Measurements from ENCODE around the gene PTGES2.
A peak's percentile ranks its signal among the peaks of the same experiment; 100 is the strongest.

PTGES2 gene

DNA sequence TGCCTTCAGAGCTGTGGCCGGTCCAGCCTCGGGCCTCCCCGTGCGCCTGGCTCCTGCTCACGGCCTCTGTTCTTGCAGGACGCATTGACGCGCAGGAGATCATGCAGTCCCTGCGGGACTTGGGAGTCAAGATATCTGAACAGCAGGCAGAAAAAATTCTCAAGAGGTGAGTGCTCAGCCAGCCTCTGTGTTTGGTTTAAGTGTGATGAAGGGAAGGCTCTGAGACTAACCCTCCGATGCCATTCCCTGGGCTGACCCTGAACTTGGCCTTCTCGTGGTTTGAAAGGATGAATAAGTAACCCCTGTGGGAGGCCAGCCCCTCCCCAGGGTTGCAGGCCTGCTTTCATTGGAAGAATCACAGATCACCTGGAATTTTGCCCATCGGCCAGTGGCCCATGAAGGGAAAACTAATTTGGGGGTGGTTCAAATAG, 26.3 kb downstream of the PTGES2 start:
- no peak overlapping the region; the same call in 1 of the 2 replicates for H3K27ac ChIP-seq
- no peak for TF ChIP-seq ZFX (IDR thresholded peaks at IDR 0.05)
- TF ChIP-seq, protein P1, sequence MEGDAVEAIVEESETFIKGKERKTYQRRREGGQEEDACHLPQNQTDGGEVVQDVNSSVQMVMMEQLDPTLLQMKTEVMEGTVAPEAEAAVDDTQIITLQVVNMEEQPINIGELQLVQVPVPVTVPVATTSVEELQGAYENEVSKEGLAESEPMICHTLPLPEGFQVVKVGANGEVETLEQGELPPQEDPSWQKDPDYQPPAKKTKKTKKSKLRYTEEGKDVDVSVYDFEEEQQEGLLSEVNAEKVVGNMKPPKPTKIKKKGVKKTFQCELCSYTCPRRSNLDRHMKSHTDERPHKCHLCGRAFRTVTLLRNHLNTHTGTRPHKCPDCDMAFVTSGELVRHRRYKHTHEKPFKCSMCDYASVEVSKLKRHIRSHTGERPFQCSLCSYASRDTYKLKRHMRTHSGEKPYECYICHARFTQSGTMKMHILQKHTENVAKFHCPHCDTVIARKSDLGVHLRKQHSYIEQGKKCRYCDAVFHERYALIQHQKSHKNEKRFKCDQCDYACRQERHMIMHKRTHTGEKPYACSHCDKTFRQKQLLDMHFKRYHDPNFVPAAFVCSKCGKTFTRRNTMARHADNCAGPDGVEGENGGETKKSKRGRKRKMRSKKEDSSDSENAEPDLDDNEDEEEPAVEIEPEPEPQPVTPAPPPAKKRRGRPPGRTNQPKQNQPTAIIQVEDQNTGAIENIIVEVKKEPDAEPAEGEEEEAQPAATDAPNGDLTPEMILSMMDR (conservative IDR thresholded peaks at IDR 0.05): no peak

DNA sequence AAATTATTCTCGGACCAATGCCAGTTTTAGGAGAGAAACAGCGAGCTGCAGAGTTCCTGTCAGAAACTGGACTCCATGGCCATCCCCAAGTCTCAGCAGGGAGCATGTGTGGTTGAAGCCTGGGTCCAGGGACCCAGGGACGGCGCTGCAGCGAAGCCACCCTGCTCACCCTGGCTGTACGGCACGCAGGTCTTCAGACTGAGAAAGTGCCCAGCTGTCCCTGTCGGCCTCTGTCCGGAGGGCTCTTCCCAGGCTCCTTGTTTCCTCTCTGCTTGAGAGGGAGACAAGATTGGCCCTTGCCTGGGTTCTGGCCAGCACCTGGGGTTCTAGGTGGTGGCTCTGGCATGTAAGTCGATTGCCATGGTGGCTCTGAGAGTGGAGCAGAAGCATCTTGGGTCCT, 26.9 kb downstream of the PTGES2 start:
- peak overlapping the region; percentile 0; the same call in 1 of the 2 replicates for H3K27ac ChIP-seq
- TF ChIP-seq ZFX (IDR thresholded peaks at IDR 0.05): no peak
- TF ChIP-seq, protein P1 (conservative IDR thresholded peaks at IDR 0.05): no peak

DNA sequence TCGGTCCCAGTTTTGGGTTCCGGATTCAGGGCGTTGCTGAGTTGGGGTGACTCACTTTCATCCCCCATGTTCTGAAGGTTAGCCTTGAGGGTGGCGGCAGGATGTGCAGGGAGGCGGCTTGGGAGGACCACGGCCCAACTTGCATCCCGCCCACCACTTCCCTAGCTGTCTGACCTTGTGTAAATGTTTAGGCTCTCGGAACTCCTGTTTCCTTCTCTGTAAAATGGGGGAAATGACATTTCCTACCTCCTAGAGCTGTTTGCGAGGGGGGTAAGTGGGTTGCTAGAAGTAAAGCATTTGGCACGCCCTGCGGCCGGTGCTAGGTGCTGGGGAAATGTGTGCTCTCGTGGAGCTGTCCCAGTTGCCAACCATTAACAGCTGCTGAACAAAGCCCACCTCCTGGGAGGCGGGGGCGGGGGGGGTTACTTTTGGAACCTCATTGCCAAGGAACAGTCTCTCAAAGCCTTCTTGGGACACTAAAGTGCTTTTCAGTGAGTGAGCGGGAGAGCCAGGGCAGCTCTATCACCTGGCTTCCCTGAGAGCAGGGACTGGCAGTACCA, 27.5 kb downstream of the PTGES2 start:
- H3K27ac ChIP-seq: peak overlapping the region; percentile 76
- TF ChIP-seq, protein P1 (conservative IDR thresholded peaks at IDR 0.05): no peak
- TF ChIP-seq ZFX (IDR thresholded peaks at IDR 0.05): no peak

DNA sequence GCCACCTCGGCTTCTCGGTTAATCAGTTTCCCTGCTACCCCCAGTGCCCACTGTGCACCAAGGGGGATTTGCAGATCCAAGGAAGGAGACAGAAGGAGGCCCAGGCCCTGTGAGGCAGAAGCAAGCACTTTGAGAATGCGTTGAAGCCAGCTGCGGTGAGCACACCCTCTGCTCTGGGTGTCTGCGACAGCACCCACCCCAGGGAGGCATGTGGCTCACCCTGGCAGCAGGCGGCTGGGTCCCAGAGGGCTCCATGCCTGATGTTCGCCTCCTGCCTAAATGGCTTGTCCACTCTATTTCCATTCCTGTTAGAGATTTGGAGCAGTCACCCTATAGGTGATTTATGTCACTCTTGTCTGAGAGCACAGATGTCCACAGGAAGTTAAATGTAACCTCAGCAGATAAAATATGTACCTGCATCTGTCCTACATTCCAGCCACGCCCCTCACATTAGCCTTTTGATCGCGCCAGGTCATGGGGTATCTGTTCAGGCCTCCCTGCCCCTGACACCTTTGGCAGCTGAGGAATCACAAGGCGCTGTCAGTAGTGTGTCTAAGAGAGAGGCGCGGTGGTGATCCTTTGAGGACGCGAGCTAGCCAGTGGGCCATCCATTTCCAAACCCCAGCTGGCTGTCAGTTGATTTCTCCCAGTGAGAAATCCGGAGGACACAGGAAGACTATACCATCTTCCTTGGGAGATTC, 28.1 kb downstream of the PTGES2 start:
- TF ChIP-seq ZFX (IDR thresholded peaks at IDR 0.05): no peak
- TF ChIP-seq, protein P1 (conservative IDR thresholded peaks at IDR 0.05): no peak
- H3K27ac ChIP-seq: peak overlapping the region; percentile 76

DNA sequence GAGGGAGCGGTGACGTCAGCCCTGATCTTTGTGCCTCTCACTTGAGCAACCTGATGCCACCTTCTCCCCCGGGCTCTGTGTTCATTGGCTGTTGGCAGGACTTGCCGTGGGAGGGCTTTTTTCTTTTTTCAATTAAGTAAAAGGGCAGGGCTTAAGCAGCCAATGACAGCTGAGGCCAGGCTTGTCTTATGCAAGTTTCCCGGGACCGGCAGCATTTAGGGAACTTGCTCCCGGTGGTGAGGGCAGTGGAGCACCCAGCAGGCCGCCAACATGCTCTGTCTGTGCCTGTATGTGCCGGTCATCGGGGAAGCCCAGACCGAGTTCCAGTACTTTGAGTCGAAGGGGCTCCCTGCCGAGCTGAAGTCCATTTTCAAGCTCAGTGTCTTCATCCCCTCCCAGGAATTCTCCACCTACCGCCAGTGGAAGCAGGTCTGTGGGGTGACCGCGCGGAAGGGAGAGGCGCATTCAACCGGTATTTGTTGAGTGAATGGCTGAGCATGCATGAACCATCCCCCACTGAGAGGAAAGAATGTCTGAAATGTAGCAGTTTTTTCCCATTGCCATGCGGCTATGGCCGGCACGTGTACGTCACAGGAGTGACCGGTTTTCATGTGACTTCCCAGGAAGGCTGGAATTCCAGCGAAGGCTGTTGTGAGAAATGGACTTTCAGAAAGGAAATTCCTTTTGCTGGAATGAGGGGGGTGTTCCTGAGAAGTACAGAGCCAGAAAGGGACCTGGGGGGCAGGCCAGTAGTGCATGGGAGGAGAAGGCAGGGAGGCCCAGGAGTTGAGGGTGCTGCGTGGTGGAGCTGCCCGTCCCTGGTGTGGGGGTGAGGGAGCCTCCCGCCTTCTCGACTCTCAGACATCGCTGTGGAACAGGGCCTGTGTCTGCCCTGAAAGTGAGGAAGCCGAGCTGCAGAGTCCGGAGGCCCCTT, 29.0 kb downstream of the PTGES2 start:
- peak overlapping the region; percentile 76 for H3K27ac ChIP-seq

DNA sequence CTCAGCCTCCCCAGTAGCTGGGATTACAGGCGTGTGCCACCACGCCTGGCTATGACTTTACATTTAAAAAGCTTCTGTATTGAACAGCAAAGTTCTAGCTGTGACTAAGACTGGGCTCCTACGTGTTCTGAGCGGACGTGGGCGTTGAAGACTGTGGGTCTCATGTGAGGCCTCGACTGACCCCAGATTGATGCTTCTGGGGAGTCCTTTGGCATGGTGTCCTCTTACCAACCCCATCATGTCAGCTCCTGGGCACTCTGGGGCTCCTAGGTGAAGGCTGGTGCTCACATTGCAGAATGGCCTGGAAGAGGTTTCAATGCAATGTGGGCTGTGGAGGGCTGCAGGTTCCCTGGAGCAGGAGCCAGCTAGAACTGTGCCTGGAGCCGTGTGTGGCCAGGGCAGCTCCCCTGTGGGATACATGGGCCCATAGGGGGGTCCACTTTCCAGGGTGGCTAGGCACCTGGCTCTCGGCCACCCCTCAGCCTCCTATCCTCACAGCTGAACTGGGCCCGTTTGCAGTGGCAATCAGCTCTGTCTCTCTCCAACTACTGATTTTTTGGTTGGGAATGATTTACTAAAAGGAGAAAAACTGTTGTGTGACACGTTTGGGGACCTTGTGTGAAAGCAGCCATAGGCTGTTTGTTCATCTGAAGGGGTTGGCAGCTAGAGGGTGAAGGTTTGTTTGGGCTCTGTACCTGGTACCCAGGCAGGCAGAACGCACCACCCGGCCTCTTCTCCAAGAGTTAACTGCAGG, 29.8 kb downstream of the PTGES2 start:
- H3K27ac ChIP-seq: peak overlapping the region; percentile 76

More for the DNA sequence above, 29.0 kb downstream of the PTGES2 start:
- TF ChIP-seq, protein P1 (conservative IDR thresholded peaks at IDR 0.05): no peak
- no peak for TF ChIP-seq ZFX (IDR thresholded peaks at IDR 0.05)

More for the DNA sequence above, 29.8 kb downstream of the PTGES2 start:
- no peak for TF ChIP-seq ZFX (IDR thresholded peaks at IDR 0.05)
- TF ChIP-seq, protein P1 (conservative IDR thresholded peaks at IDR 0.05): no peak
